Esophagus squamous epithelium (tissue), 5 donors: ENCODE measurements around the gene PRAMEF5. TPM values are rescaled to one million over a fixed set of nuclear protein-coding genes. Genes with fewer than 3 reads are reported as not detected.
"Not testable (repeated sequence)": the region's sequence is repeated elsewhere in the genome, so short reads cannot be mapped to it uniquely, and the experiment has no call there.

ENCODE experiments used
- DNase-seq: peaks from one replicate; lab custom pipeline; 2025; lab: John Stamatoyannopoulos, UW
- H3K27ac ChIP-seq, 4 donors: fragments of 200-600 bp; sonication (generic); one replicate each; pipeline ENCODE4 v1.5.1; 2016 to 2019; ENCODE audit warnings: mild to moderate bottlenecking in 1 of 4
- H3K27me3 ChIP-seq, 4 donors: fragments of 200-600 bp; sonication (generic); 1 replicate in 3 of 4; 2 replicates in 1 of 4; pipeline versions ENCODE4 v1.5.1 to v1.6.0; 2017 to 2021; ENCODE audit warnings: antibody characterized with exemption in 1 of 4
- H3K36me3 ChIP-seq, 3 donors: fragments of 200-600 bp; sonication (generic); one replicate each; pipeline ENCODE4 v1.5.1; 2016 to 2019
- H3K4me1 ChIP-seq, 3 donors: fragments of 200-600 bp; sonication (generic); one replicate each; pipeline ENCODE4 v1.5.1; 2017 to 2019
- H3K4me3 ChIP-seq, 4 donors: fragments of 200-600 bp; sonication (generic); 1 replicate in 3 of 4; 2 replicates in 1 of 4; pipeline ENCODE4 v1.5.1; 2016 to 2019; ENCODE audit warnings: mild to moderate bottlenecking in 2 of 4, moderate library complexity in 1 of 4
- H3K9me3 ChIP-seq, 3 donors: fragments of 200-600 bp; sonication (generic); one replicate each; pipeline ENCODE4 v1.5.1; 2016 to 2019
- POLR2A ChIP-seq, 4 donors: fragments of 450-650 bp; IDR thresholded peaks; one replicate each; pipeline ENCODE4 v1.6.1; 2017; ENCODE audit warnings: antibody characterized with exemption in 4 of 4, mild to moderate bottlenecking in 4 of 4, moderate library complexity in 3 of 4
- WGBS, 2 donors: methylation state at CpG; one replicate each; pipeline ENCODE4 v1.1.5; 2018; 5-methylcytosine and 5-hydroxymethylcytosine counted together
- intact Hi-C: fragments of 100-400 bp; cut with DNase I; formaldehyde crosslinking; loops from one replicate; pipeline ENCODE4 v1.15.0; 2022
- total RNA-seq, 4 donors: library from RNA; depleted of rRNA; stranded (reverse); fragments of >200 nt; gene quantifications; one replicate each; pipeline ENCODE4 v1.1.0, GENCODE V29; 2016
- TF ChIP-seq, protein P1 (sequence below), 6 experiments: fragments of 450-650 bp in 4 of 6; fragments of 200-600 bp in 2 of 6; sonication (generic) in 2 of 6; IDR thresholded peaks; one replicate each; pipeline ENCODE4 v1.5.1; 2016 to 2019; ENCODE audit warnings: antibody characterized with exemption in 6 of 6, mild to moderate bottlenecking in 4 of 6, moderate library complexity in 4 of 6
- donor health status: DM: yes; HTN: yes; CAD: no.

PRAMEF5 gene
- not detected for total RNA-seq

DNA sequence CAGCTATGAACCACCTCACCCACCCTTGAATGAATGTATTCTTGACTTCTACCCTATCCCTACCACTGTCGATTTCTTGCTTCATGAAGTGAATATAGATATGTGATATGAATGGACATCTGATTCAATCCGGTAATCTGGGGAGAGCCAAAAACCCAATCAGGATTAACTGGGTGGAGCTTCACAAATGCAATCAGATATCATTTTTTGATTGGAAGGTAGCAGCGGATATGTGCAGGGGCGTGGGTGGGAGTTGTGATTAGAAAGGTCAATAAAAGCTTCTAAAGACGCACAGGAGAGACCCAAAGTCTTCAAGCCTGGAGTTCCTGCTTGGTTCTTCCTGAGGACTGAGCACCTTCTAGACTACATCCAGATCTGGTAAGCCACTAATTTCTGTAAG lies at the start of gene PRAMEF5:
PRAMEF5 (plus strand) TSS at position 301 of the 400 bp plus-strand sequence. CDS start 5,071 bp downstream, outside the sequence.
- H3K4me1 ChIP-seq, intact Hi-C loops, H3K4me3 ChIP-seq, H3K36me3 ChIP-seq, H3K27me3 ChIP-seq, H3K27ac ChIP-seq, H3K9me3 ChIP-seq, DNase-seq: not testable (repeated sequence)
- 83% methylated on average over 2 of the region's 5 CpGs; no CpG with 5 or more reads in 1 of the 2 donors for WGBS, 2 donors

GRCh38 chr1:13208712-13209111 lies 45.3 kb upstream of the PRAMEF5 start:
- H3K27me3 ChIP-seq, DNase-seq, intact Hi-C loops, H3K27ac ChIP-seq, H3K4me1 ChIP-seq, H3K4me3 ChIP-seq, H3K9me3 ChIP-seq, H3K36me3 ChIP-seq: not testable (repeated sequence)
- no CpG with 5 or more reads among the region's 9 CpGs for WGBS, 2 donors

DNA sequence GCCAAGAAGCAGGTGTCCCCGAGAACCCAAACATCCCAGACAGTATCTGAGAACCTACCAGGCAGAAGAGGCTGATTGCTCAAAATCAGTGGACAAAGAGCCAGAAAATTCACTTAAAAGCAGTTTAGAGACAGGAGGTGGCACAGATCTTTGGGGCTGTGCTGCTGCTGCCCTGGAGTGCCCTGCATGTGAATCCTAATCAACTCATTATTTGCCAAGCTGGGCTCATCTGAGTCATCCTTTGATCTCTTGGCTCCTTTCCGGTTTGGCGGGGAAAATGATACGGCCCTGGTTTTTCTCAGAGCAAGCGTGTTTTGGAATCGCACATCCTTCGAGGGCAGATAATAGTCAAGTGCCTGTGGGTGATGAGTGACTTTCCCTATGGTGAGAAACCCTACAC lies 37.4 kb upstream of the PRAMEF5 start:
- H3K36me3 ChIP-seq, H3K9me3 ChIP-seq: not testable (repeated sequence)

DNA sequence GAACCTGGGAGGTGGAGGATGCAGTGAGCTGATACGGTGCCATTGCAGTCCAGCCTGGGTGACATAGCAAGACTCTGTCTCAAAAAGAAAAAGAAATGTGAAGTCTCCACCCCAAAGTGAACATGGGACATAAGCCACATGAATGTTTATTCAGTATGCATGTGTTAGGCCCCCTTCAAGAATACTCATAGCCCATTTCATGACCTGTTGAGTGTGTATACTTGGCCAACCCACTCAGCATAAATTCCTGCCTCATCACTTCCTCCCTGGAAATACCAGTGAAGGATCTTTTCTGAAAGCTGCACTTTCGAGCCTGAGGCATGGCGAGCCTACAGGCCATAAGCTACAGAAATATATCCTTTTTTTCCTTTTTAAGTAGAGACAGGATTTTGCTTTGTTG lies 34.8 kb upstream of the PRAMEF5 start:
- H3K27ac ChIP-seq, H3K4me1 ChIP-seq, intact Hi-C loops, H3K36me3 ChIP-seq, DNase-seq, H3K4me3 ChIP-seq, H3K27me3 ChIP-seq, H3K9me3 ChIP-seq: not testable (repeated sequence)
- no CpG with 5 or more reads among the region's 3 CpGs for WGBS, 2 donors

More for the DNA sequence above, 37.4 kb upstream of the PRAMEF5 start:
- H3K4me1 ChIP-seq, intact Hi-C loops, H3K27ac ChIP-seq, DNase-seq, H3K27me3 ChIP-seq, H3K4me3 ChIP-seq: not testable (repeated sequence)
- no CpG with 5 or more reads among the region's 7 CpGs for WGBS, 2 donors

DNA sequence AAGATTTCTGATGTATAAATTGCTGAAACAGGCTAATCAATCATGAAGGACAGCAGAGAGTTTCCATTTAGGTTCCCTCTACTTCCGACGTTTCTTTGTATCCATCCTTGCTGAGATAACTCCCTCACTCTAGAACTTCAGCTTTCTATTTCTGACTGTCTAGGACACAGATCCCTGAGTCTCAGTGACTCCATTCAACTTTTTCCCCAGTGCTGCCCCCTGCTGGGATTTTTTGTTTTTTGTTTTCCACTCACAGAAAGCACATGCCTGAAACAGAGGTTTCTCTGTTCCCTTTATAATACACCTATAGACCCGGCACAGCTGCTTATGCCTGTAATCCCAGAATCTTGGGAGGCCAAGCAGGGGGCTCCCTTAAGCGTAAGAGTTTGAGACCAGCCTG lies 31.2 kb upstream of the PRAMEF5 start:
- H3K27me3 ChIP-seq = peaks cover 0 to 11% (median 0%) of the 10 kb centered on the region in 4 donors
- H3K9me3 ChIP-seq, intact Hi-C loops, H3K27ac ChIP-seq, H3K4me1 ChIP-seq, DNase-seq, H3K36me3 ChIP-seq, H3K4me3 ChIP-seq: not testable (repeated sequence)
- WGBS, 2 donors = no CpG with 5 or more reads among the region's 4 CpGs

DNA sequence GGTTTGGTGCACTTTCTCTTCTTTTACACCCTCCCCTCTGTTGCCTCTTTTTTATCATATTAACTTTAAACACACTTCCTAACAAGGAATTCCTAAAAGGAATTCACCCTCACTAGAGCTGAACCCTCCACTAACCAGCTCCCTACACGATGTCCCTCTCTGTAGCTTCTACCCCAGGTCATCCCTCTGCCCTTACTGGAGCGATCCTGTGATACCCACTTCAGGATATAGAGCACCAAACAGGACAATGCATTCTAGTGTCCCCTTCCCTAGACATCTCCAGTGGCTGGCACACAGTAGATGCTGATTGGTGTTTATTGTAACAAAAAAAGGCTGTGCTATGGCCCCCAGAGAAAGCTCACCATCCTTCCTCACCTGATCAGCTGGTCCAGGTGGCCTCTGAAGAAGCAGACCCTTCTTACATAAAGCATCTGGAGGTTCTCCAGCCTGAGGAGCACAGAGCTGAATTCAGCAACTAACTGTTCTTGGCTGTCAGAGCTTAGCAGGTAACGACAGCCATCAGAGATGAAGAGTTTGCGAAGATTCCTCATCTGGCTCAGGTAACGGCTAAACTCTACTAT lies 29.4 kb upstream of the PRAMEF5 start:
- no peak overlapping the region for H3K4me3 ChIP-seq
- intact Hi-C loops = no loop called here
- WGBS, 2 donors = 62 to 85% methylated on average over 4 to 5 of the region's 5 CpGs

DNA sequence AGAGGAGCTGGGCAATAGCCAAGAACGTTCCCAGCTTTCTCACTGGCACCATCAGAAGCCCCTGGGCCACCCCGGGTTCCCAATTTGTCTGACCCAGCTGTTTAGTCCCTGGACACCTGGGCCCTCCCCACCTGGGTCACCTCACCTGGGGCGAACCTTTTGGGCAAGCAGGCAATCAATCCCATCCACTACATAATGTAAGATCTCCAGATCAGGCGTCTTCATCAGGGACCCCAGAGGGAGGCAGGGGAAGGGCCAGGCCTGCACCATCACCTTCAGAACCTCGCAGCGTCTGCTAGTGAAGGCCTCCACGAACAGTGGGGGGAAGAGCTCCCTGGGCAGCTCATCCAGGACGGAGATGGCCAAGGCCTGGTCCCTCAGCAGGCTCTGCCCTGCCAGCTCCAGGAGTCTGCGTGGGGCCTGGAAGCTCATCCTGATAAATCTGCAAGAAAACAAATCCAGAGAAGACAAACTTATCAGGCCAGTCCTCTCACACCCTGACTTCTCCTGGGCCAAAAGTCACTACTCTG lies 28.3 kb upstream of the PRAMEF5 start, which contains the start of gene PRAMEF18:
PRAMEF18 (minus strand) TSS at position 480 of the 530 bp plus-strand sequence; CDS start at position 432, 48 bp downstream.
- WGBS, 2 donors = 48 to 66% methylated on average over 4 to 5 of the region's 9 CpGs
- H3K4me3 ChIP-seq, DNase-seq, H3K36me3 ChIP-seq, H3K4me1 ChIP-seq, H3K9me3 ChIP-seq, H3K27ac ChIP-seq, intact Hi-C loops: not testable (repeated sequence)
- peaks cover 0 to 14% (median 0%) of the 10 kb centered on the region in 4 donors for H3K27me3 ChIP-seq

More for the DNA sequence above, 29.4 kb upstream of the PRAMEF5 start:
- TF ChIP-seq, protein P1, sequence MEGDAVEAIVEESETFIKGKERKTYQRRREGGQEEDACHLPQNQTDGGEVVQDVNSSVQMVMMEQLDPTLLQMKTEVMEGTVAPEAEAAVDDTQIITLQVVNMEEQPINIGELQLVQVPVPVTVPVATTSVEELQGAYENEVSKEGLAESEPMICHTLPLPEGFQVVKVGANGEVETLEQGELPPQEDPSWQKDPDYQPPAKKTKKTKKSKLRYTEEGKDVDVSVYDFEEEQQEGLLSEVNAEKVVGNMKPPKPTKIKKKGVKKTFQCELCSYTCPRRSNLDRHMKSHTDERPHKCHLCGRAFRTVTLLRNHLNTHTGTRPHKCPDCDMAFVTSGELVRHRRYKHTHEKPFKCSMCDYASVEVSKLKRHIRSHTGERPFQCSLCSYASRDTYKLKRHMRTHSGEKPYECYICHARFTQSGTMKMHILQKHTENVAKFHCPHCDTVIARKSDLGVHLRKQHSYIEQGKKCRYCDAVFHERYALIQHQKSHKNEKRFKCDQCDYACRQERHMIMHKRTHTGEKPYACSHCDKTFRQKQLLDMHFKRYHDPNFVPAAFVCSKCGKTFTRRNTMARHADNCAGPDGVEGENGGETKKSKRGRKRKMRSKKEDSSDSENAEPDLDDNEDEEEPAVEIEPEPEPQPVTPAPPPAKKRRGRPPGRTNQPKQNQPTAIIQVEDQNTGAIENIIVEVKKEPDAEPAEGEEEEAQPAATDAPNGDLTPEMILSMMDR (IDR thresholded peaks at IDR 0.05) = no peak
- no peak for TF ChIP-seq POLR2A (IDR thresholded peaks at IDR 0.05)
- no peak for DNase-seq
- H3K9me3 ChIP-seq = no peaks in the 10 kb centered on the region
- H3K4me1 ChIP-seq = no peaks in the 10 kb centered on the region
- H3K27me3 ChIP-seq = peaks cover 0 to 11% (median 0%) of the 10 kb centered on the region in 4 donors
- H3K36me3 ChIP-seq = no peaks in the 10 kb centered on the region
- H3K27ac ChIP-seq = no peak overlapping the region

DNA sequence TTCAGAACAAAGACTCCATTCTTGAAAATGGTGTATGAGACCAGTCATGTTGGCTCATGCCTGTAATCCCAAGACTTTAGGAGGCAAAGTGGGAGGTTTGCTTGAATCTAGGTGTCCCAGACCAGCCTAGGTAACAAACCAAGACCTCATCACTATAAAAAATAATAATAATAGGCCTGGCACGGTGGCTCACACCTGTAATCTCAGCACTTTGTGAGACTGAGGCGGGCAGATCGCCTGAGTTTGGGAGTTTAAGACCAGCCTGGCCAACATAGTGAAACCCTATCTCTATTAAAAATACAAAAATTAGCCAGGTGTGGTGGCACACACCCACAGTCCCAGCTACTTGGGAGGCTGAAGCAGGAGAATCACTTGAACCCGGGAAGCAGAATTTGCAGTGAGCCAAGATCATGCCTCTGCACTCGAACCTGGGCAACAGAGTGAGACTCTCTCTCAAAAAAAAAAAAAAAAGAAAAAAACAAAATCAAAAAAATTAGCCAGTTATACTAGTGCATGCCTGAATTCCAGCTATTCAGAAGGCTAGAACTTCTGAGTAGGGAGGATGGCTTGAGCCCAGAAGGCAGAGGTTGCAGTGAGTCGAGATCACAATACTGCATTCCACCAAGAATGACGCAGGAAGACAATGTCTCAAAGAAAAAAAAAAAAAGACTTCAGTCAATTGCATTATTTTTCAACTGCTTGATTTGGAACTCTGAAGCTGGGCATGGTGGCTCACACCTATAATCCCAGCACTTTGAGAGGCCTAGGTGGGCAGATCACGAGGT lies 26.5 kb upstream of the PRAMEF5 start:
- H3K36me3 ChIP-seq, H3K4me1 ChIP-seq, H3K9me3 ChIP-seq, H3K27ac ChIP-seq, DNase-seq, H3K4me3 ChIP-seq, intact Hi-C loops: not testable (repeated sequence)
- H3K27me3 ChIP-seq = peaks cover 0 to 28% (median 0%) of the 10 kb centered on the region in 4 donors
- 76 to 79% methylated on average over 8 of the region's 8 CpGs for WGBS, 2 donors
